ENCODE measurements around the gene STAG2.

- no peak for TF ChIP-seq ZNF143 (CRISPR knock-in tag; IDR thresholded peaks at IDR 0.05)
- TF ChIP-seq ETS1 (CRISPR knock-in tag; IDR thresholded peaks at IDR 0.05): no peak
Measured at GRCh38 chrX:124015721-124016120, 54.2 kb downstream of the STAG2 start.

Measured in HepG2 (cell line).